AG04449 (cell line): Measurements from ENCODE around the gene TMEM9.
A peak's percentile ranks its signal among the peaks of the same experiment; 100 is the strongest.

Experiments
- CTCF ChIA-PET: fragments of 350-600 bp; formaldehyde crosslinking; extraction: SDS; loops from one replicate; lab custom pipeline; 2021; ENCODE audit warnings: antibody characterized with exemption; lab: Yijun Ruan, JAX
- POLR2A ChIA-PET: fragments of 400-600, 350-600 bp; formaldehyde crosslinking; extraction: SDS; loops from one replicate; lab custom pipeline; 2020; ENCODE audit warnings: antibody characterized with exemption, inconsistent platforms; lab: Yijun Ruan, JAX
- DNase-seq: peaks from one replicate; pipeline ENCODE4 v3.0.0-alpha.2; 2010; ENCODE audit warnings: low read depth, low spot score
- H3K4me3 ChIP-seq: 2 replicates; pipeline ENCODE4 v1.5.1; 2011; ENCODE audit warnings: low read depth, mild to moderate bottlenecking, control low read depth, low read length
- CTCF ChIP-seq: IDR thresholded peaks from one replicate; pipeline ENCODE4 v1.5.1; 2011; ENCODE audit warnings: mild to moderate bottlenecking, moderate library complexity, low read length, control low read depth, inconsistent platforms; ENCODE audit not compliant: insufficient read depth; ENCODE audit errors: missing control alignments

The TMEM9 gene

GRCh38 chr1:201172326-201172725 lies 18.1 kb upstream of the TMEM9 start:
- ChIA-PET CTCF (interaction anchor here (1.0 to 9.3 kb wide), 5 partner anchors 13 to 20 kb away, joined by 4 to 68 read pairs (median 22); partner anchors contain the start of gene TMEM9), POLR2A (no interaction called here)
- TF ChIP-seq CTCF: no peak
- no peak for DNase-seq
- no peak overlapping the region for H3K4me3 ChIP-seq

DNA sequence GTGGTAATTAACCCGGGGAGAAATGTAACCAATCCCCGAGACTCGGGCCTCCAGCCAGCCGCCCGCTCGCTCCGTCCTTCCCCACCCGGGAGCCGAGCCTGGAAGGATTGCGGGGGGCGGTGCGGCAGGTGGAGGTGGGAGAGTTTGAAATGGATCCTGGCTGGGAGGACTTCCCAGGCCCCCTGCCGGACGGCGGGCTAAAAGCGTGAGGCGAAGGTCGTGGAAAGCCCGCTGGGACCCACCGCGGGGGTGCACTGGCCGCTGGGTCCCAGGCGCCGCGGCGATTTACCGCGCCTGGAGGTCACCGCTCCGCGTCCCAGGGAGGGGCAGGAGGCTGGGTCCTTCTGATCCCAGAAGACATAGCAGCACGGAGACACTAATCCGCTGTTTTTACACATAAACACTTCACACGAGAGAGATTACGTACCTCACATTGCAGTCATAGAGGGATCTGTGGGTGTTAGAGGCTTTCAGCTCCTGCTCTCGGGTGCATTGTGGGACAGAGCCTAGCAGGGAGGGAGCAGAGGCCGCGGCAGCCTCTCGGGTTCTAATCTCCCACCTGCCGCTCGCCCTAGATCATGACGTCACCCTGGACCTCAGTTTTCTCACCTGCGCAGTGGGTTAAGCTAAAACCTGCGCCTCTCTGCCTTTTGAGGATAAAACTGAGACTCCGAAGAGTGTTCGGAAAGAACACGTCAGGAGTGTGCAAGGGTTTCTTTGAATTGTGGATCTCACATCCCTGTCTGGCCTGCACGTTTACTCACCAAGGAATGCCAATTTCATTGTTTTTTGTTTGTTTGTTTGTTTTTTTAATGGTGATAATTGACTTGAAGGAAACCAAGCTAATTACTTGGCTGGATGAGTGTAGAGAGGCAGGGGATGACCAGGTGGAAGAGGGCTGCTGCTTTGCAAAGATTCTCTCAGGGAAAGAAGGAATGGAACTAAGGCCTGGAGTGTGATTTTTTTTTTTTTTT lies 17.1 kb upstream of the TMEM9 start:
- peak overlapping the region; percentile 67 for H3K4me3 ChIP-seq
- TF ChIP-seq CTCF: peak; percentile 57
- DNase-seq: no peak
- CTCF ChIA-PET: interaction anchor here (0.7 to 9.3 kb wide), 5 partner anchors 12 to 199 kb away, joined by 4 to 68 read pairs (median 6); partner anchors contain the start of gene TMEM9
- POLR2A ChIA-PET: no interaction called here

GRCh38 chr1:201170533-201171062 lies 16.3 kb upstream of the TMEM9 start:
- TF ChIP-seq CTCF: no peak
- ChIA-PET CTCF (interaction anchor here (0.7 to 9.3 kb wide), 5 partner anchors 11 to 198 kb away, joined by 3 to 68 read pairs (median 6); partner anchors contain the start of gene TMEM9), POLR2A (no interaction called here)
- H3K4me3 ChIP-seq: peak overlapping the region; percentile 67
- DNase-seq: peak; percentile 21

DNA sequence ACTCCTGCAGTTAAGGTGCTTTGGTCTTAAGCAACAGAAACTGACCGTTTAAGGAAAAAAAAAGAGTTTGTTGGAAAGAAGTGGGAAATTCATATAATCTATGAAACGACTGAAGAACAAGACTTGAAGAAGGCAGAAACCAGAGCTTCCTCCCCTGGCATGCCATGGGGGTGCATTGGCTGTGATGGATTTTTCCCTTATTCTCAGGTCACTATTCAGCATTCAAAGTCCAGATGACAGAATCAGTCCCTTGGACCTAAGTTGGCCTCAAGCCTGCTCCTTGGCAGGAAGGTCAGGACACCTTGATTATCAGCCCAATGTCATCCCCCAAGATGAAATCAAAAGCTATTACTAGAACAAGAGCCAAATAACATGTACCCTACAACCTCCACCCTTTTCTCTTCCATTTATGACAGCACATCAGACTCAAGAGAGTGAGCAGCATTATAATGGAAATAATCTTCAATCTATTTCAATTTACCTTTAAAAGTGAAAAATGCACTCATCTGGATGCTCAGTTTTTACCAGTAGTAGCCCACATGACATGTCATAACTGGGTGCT lies 15.8 kb upstream of the TMEM9 start:
- no peak for TF ChIP-seq CTCF
- CTCF ChIA-PET: interaction anchor here (0.9 to 9.3 kb wide), 3 partner anchors 11 to 17 kb away, joined by 3 to 68 read pairs (median 22); partner anchors contain the start of gene TMEM9
- POLR2A ChIA-PET: no interaction called here
- no peak for DNase-seq
- no peak overlapping the region for H3K4me3 ChIP-seq

GRCh38 chr1:201169203-201169602 lies 14.9 kb upstream of the TMEM9 start:
- no peak for DNase-seq
- CTCF ChIA-PET: interaction anchor here (3.6 to 9.3 kb wide), 2 partner anchors 16 kb away, joined by 22 to 68 read pairs; partner anchors contain the start of gene TMEM9
- H3K4me3 ChIP-seq: no peak overlapping the region
- no peak for TF ChIP-seq CTCF
- POLR2A ChIA-PET: no interaction called here
